ENCODE results near the gene MORN3. TPM values are rescaled to one million over a fixed set of nuclear protein-coding genes. Genes with fewer than 3 reads are reported as not detected.
"Not testable (repeated sequence)": the region's sequence is repeated elsewhere in the genome, so short reads cannot be mapped to it uniquely, and the experiment has no call there.

MORN3 gene
- total RNA-seq, 1 experiment from 2014 or later = 0.72 TPM

GRCh38 chr12:121673013-121673511, 3.6 kb upstream of the MORN3 start:
- H3K27ac ChIP-seq (ENCODE audit: low read length) = peak overlapping the region; percentile 67
- BruUV-seq (replicated peaks) = no TSS peak
- ATAC-seq = peak; percentile 67
- no peaks in the 10 kb centered on the region for H3K27me3 ChIP-seq (ENCODE audit: control insufficient read depth, insufficient read depth, low read length)
- H3K9me3 ChIP-seq (ENCODE audit: control insufficient read depth, insufficient read depth, low read depth, low read length) = no peaks in the 10 kb centered on the region
- H3K36me3 ChIP-seq (ENCODE audit: control insufficient read depth, insufficient read depth, low read length) = no peaks in the 10 kb centered on the region
- no peak for DNase-seq (ENCODE audit: low read depth, low spot score)
- intact Hi-C loops (cut with micrococcal nuclease; ENCODE audit: unreplicated experiment) (no loop called here), in situ Hi-C loops (cut with HindIII; ENCODE audit: low pct_unique_long_range_greater_than_20kb, low sequenced_read_pairs) (no loop called here)
- ChIA-PET POLR2A (no interaction called here), CTCF (no interaction called here)
- H3K4me1 ChIP-seq (ENCODE audit: control insufficient read depth, insufficient read depth, low read length) = peaks cover 12% of the 10 kb centered on the region
- peak overlapping the region; percentile 63 to 81 for H3K4me3 ChIP-seq (ENCODE audit: low read depth in 2 of 2, low read length in 2 of 2)
- no peak for TF ChIP-seq REST (IDR thresholded peaks at IDR 0.05; ENCODE audit: insufficient read depth in 1 of 2, low read depth in 2 of 2, low read length in 1 of 2)
- no peak for TF ChIP-seq POLR2AphosphoS5 (IDR thresholded peaks at IDR 0.05; ENCODE audit: low read depth, low read length)
- TF ChIP-seq CTCF (IDR thresholded peaks at IDR 0.05) = no peak
- TF ChIP-seq SIN3A (IDR thresholded peaks at IDR 0.05; ENCODE audit: borderline replicate concordance, insufficient read depth, low read depth, low read length) = no peak
- no peak for TF ChIP-seq TCF7L2 (IDR thresholded peaks at IDR 0.05; ENCODE audit: low read depth, low read length)

- in situ Hi-C loops (cut with HindIII; ENCODE audit: low pct_unique_long_range_greater_than_20kb, low sequenced_read_pairs) = no loop called here
- intact Hi-C loops (cut with micrococcal nuclease; ENCODE audit: unreplicated experiment) = no loop called here
- ATAC-seq (no peak), DNase-seq (ENCODE audit: low read depth, low spot score) (no peak)
- Histone ChIP-seq H3K27me3 (ENCODE audit: control insufficient read depth, insufficient read depth, low read length) (no peaks in the 10 kb centered on the region), H3K4me1 (ENCODE audit: control insufficient read depth, insufficient read depth, low read length) (peaks cover 12% of the 10 kb centered on the region), H3K27ac (ENCODE audit: low read length) (no peak overlapping the region), H3K4me3 (ENCODE audit: low read depth in 2 of 2, low read length in 2 of 2) (no peak overlapping the region), H3K9me3 (ENCODE audit: control insufficient read depth, insufficient read depth, low read depth, low read length) (no peaks in the 10 kb centered on the region), H3K36me3 (ENCODE audit: control insufficient read depth, insufficient read depth, low read length) (no peaks in the 10 kb centered on the region)
- BruUV-seq (replicated peaks) = no TSS peak
- no peak for TF ChIP-seq REST (IDR thresholded peaks at IDR 0.05; ENCODE audit: insufficient read depth in 1 of 2, low read depth in 2 of 2, low read length in 1 of 2)
- no peak; the same call in 1 of the 2 replicates for TF ChIP-seq CTCF (IDR thresholded peaks at IDR 0.05)
- no peak for TF ChIP-seq SIN3A (IDR thresholded peaks at IDR 0.05; ENCODE audit: borderline replicate concordance, insufficient read depth, low read depth, low read length)
- TF ChIP-seq TCF7L2 (IDR thresholded peaks at IDR 0.05; ENCODE audit: low read depth, low read length) = no peak
- TF ChIP-seq POLR2AphosphoS5 (IDR thresholded peaks at IDR 0.05; ENCODE audit: low read depth, low read length) = no peak
- ChIA-PET POLR2A (interaction anchor here (0.6 kb wide), 1 partner anchor 479 kb away, joined by 7 read pairs; no protein-coding TSS in a partner anchor), CTCF (interaction anchor here (0.6 to 1.9 kb wide), 6 partner anchors 12 to 116 kb away, joined by 3 to 27 read pairs (median 4); partner anchors contain the start of gene ORAI1)
These were observed 519 bp downstream of the MORN3 start for GRCh38 chr12:121668750-121669520.

- DNase-seq (ENCODE audit: low read depth, low spot score); H3K27ac ChIP-seq (ENCODE audit: low read length); intact Hi-C loops (cut with micrococcal nuclease; ENCODE audit: unreplicated experiment); H3K4me1 ChIP-seq (ENCODE audit: control insufficient read depth, insufficient read depth, low read length); H3K4me3 ChIP-seq (ENCODE audit: low read depth in 2 of 2, low read length in 2 of 2); in situ Hi-C loops (cut with HindIII; ENCODE audit: low pct_unique_long_range_greater_than_20kb, low sequenced_read_pairs); H3K27me3 ChIP-seq (ENCODE audit: control insufficient read depth, insufficient read depth, low read length); H3K36me3 ChIP-seq (ENCODE audit: control insufficient read depth, insufficient read depth, low read length); ATAC-seq; BruUV-seq (replicated peaks); H3K9me3 ChIP-seq (ENCODE audit: control insufficient read depth, insufficient read depth, low read depth, low read length): not testable (repeated sequence)
- CTCF ChIA-PET = interaction anchor here (0.6 kb wide), 1 partner anchor 946 kb away, joined by 3 read pairs; no protein-coding TSS in a partner anchor
- POLR2A ChIA-PET = interaction anchor here (0.6 kb wide), 1 partner anchor 120 kb away, joined by 8 read pairs; no protein-coding TSS in a partner anchor
These were observed 2.6 kb downstream of the MORN3 start for GRCh38 chr12:121666829-121667228.

Data from Panc1 (cell line).